Type B pancreatic cell (in vitro differentiated cells): ENCODE results near the gene CAP1. TPM values are rescaled to one million over a fixed set of nuclear protein-coding genes. Genes with fewer than 3 reads are reported as not detected.
A peak's percentile ranks its signal among the peaks of the same experiment; 100 is the strongest.

ENCODE experiments used
- DNase-seq: peaks from one replicate; pipeline ENCODE4 v3.0.0; 2021; ENCODE audit warnings: mixed read lengths; ENCODE audit not compliant: unreplicated experiment; ENCODE audit errors: extremely low spot score
- H3K27ac Mint-ChIP-seq: 2 replicates; pipeline ENCODE4 v1.8.0; 2021; ENCODE audit warnings: mild to moderate bottlenecking, mixed read lengths
- H3K27me3 Mint-ChIP-seq: 2 replicates; pipeline ENCODE4 v1.8.0; 2021; ENCODE audit warnings: mixed read lengths
- H3K36me3 Mint-ChIP-seq: 2 replicates; pipeline ENCODE4 v1.8.0; 2021; ENCODE audit warnings: mixed read lengths
- H3K4me1 Mint-ChIP-seq: one replicate; pipeline ENCODE4 v1.8.0; 2021; ENCODE audit warnings: mixed read lengths; ENCODE audit not compliant: unreplicated experiment
- H3K4me3 Mint-ChIP-seq: 2 replicates; pipeline ENCODE4 v1.8.0; 2021; ENCODE audit warnings: mild to moderate bottlenecking, mixed read lengths
- H3K9me3 Mint-ChIP-seq: 2 replicates; pipeline ENCODE4 v1.8.0; 2021; ENCODE audit warnings: mixed read lengths
- total RNA-seq: library from RNA; stranded (reverse); gene quantifications from 2 replicates; pipeline ENCODE4 v1.2.1, GENCODE V29; 2021; ENCODE audit warnings: low replicate concordance
- TF ChIP-seq, protein P1 (sequence below): fragments of 200-600 bp; sonication (generic); conservative IDR thresholded peaks from 2 replicates; pipeline ENCODE4 v1.5.0; 2021; ENCODE audit warnings: antibody characterized with exemption, mild to moderate bottlenecking

The CAP1 gene
- total RNA-seq, 1 donor from 2014 or later = 210 TPM

- Mint-ChIP-seq H3K27me3 (no peaks in the 10 kb centered on the region), H3K4me1 (peaks cover 22% of the 10 kb centered on the region), H3K27ac (peak overlapping the region; percentile 10), H3K4me3 (peak overlapping the region; percentile 41), H3K9me3 (no peaks in the 10 kb centered on the region), H3K36me3 (peaks cover 11% of the 10 kb centered on the region)
- no peak for DNase-seq
- TF ChIP-seq, protein P1, sequence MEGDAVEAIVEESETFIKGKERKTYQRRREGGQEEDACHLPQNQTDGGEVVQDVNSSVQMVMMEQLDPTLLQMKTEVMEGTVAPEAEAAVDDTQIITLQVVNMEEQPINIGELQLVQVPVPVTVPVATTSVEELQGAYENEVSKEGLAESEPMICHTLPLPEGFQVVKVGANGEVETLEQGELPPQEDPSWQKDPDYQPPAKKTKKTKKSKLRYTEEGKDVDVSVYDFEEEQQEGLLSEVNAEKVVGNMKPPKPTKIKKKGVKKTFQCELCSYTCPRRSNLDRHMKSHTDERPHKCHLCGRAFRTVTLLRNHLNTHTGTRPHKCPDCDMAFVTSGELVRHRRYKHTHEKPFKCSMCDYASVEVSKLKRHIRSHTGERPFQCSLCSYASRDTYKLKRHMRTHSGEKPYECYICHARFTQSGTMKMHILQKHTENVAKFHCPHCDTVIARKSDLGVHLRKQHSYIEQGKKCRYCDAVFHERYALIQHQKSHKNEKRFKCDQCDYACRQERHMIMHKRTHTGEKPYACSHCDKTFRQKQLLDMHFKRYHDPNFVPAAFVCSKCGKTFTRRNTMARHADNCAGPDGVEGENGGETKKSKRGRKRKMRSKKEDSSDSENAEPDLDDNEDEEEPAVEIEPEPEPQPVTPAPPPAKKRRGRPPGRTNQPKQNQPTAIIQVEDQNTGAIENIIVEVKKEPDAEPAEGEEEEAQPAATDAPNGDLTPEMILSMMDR = no peak
Observed at GRCh38 chr1:40042341-40042740, 1.8 kb downstream of the CAP1 start.

DNA sequence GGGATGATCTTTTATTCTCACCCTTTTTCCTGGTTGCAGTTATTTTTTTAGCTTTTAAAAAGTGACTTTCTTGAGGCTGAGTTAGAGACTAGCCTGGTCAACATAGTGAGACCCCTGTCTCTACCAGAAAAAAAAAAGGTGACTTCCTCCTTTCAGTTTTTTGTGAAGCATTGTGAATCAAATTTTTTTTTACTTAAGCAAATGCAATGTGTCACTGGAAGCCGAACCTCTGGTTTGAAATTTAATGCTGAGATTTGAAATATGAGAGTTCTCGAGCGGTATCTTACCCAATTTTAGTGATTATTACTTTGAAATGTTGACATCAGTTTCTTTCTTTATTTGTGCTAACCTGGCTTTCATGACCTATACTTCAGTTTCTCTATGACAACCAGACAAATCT, 3.6 kb downstream of the CAP1 start:
- DNase-seq = no peak
- Mint-ChIP-seq H3K9me3 (no peaks in the 10 kb centered on the region), H3K27ac (no peak overlapping the region), H3K4me3 (peak overlapping the region; percentile 50), H3K27me3 (no peaks in the 10 kb centered on the region), H3K4me1 (peaks cover 17% of the 10 kb centered on the region), H3K36me3 (peaks cover 13% of the 10 kb centered on the region)
- TF ChIP-seq, protein P1 = no peak

DNA sequence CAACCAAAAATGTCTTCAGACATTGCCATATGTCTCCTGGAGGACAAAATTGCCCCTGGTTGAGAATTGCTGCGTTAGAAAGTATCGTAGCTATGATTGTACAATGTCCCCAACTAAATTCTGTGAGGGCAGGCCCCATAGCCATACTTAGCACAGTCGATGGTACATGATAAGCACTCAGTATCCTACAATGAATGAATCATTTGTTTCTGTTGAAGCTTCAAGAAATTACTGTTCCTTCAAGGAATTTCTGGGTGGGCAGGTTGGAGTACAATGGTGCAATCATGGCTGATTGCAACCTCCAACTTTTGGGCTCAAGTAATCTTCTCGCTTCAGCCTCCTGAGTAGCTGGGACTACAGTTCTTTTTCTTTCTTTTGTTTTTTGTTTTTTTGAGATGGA, 4.7 kb downstream of the CAP1 start:
- peaks cover 23% of the 10 kb centered on the region for H3K4me1 Mint-ChIP-seq

DNA sequence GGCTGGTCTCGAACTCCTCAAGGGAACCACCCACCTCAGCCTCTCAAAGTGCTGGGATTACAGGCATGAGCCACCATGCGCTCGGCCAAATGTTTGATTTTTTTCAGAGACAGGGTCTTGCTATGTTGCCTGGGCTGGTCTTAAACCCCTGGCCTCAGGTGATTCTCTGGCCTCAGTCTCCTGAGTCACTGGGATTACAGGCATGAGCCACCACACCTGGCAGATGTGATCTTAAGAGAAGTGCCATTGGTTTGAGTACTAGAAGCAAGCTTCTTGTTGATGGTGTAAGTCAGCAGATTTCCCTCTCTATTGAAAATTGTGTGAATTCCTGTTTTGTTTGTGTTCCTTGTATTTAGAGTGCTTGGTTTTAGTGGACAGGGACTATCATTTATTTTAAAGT, 5.2 kb downstream of the CAP1 start:
- TF ChIP-seq, protein P1 = no peak
- Mint-ChIP-seq H3K9me3 (no peaks in the 10 kb centered on the region), H3K4me3 (no peak overlapping the region), H3K27me3 (no peaks in the 10 kb centered on the region), H3K4me1 (peaks cover 23% of the 10 kb centered on the region), H3K27ac (no peak overlapping the region), H3K36me3 (peaks cover 15% of the 10 kb centered on the region)
- no peak for DNase-seq

More for the DNA sequence above, 4.7 kb downstream of the CAP1 start:
- peaks cover 13% of the 10 kb centered on the region for H3K36me3 Mint-ChIP-seq
- H3K4me3 Mint-ChIP-seq = no peak overlapping the region
- H3K27me3 Mint-ChIP-seq = no peaks in the 10 kb centered on the region
- H3K27ac Mint-ChIP-seq = no peak overlapping the region
- TF ChIP-seq, protein P1 = no peak
- no peaks in the 10 kb centered on the region for H3K9me3 Mint-ChIP-seq
- no peak for DNase-seq

DNA sequence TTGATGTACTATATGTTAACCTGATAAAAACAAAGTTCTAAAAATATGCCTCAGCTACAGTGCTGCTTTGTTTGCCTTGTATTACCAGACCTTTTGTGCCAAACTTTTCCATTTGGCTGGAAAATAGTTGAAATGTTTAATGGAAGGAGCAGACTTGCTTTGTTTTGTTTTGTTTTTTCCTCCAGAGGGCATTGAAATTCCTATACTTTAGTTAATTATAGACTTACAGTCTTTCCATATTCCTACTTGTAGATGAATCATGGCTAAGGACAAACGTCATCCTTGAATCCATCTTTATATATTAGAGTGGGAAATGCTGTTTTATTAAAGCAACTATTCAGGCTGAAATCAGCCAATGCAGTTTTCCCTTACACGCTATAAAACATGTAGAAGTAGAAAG, 6.7 kb downstream of the CAP1 start:
- no peak for DNase-seq
- peaks cover 16% of the 10 kb centered on the region for H3K36me3 Mint-ChIP-seq
- no peaks in the 10 kb centered on the region for H3K9me3 Mint-ChIP-seq
- peaks cover 13% of the 10 kb centered on the region for H3K4me1 Mint-ChIP-seq
- TF ChIP-seq, protein P1 = no peak
- H3K27ac Mint-ChIP-seq = no peak overlapping the region
- H3K27me3 Mint-ChIP-seq = no peaks in the 10 kb centered on the region
- no peak overlapping the region for H3K4me3 Mint-ChIP-seq

- Mint-ChIP-seq H3K27me3 (no peaks in the 10 kb centered on the region), H3K36me3 (peaks cover 11% of the 10 kb centered on the region), H3K27ac (no peak overlapping the region), H3K4me1 (peaks cover 8% of the 10 kb centered on the region), H3K9me3 (no peaks in the 10 kb centered on the region), H3K4me3 (no peak overlapping the region)
- DNase-seq = no peak
- TF ChIP-seq, protein P1 = no peak
Observed at GRCh38 chr1:40047769-40048168, 7.2 kb downstream of the CAP1 start.
